IPS DF 6.9 (cell line): ENCODE results near the gene MGST3.
"Not testable (repeated sequence)": the region's sequence is repeated elsewhere in the genome, so short reads cannot be mapped to it uniquely, and the experiment has no call there.

Experiments used
- DNase-seq: peaks from one replicate; pipeline ENCODE4 v3.0.0-alpha.2; 2013; ENCODE audit warnings: low read depth, low spot score
- H3K27ac ChIP-seq: one replicate; pipeline ENCODE4 v1.5.1; 2013; ENCODE audit warnings: low read length, control low read depth
- H3K27me3 ChIP-seq: 2 replicates; pipeline ENCODE4 v1.6.1; 2013; ENCODE audit warnings: mild to moderate bottlenecking, low read length; ENCODE audit not compliant: control insufficient read depth, insufficient read depth
- H3K36me3 ChIP-seq: 2 replicates; pipeline ENCODE4 v1.6.1; 2013; ENCODE audit warnings: low read length; ENCODE audit not compliant: control insufficient read depth, insufficient read depth
- H3K4me1 ChIP-seq: 2 replicates; pipeline ENCODE4 v1.6.1; 2013; ENCODE audit warnings: low read length; ENCODE audit not compliant: control insufficient read depth, insufficient read depth
- H3K4me3 ChIP-seq: 2 replicates; pipeline ENCODE4 v1.5.1; 2013; ENCODE audit warnings: mild to moderate bottlenecking, low read length
- H3K9me3 ChIP-seq: 2 replicates; pipeline ENCODE4 v1.6.1; 2013; ENCODE audit warnings: low read length, inconsistent platforms; ENCODE audit not compliant: control insufficient read depth, insufficient read depth
- WGBS: extraction: QIAGEN DNeasy Blood & Tissue Kit; methylation state at CpG from one replicate; pipeline ENCODE4 v1.1.7; 2013; ENCODE audit warnings: mixed read lengths, missing lambda C conversion rate; ENCODE audit not compliant: insufficient read length, insufficient coverage; 5-methylcytosine and 5-hydroxymethylcytosine counted together

The MGST3 gene

GRCh38 chr1:165630629-165631341 lies at the start of gene MGST3:
MGST3 (plus strand) TSS chr1:165631234; CDS start chr1:165649848, 18,614 bp downstream.
- Histone ChIP-seq H3K4me1 (no peaks in the 10 kb centered on the region; the same call in 1 of the 2 replicates), H3K4me3 (peak within 1 kb of the TSS; percentile 63), H3K27me3 (no peaks in the 10 kb centered on the region), H3K27ac (no peak within 1 kb of the TSS), H3K9me3 (no peaks in the 10 kb centered on the region), H3K36me3 (no peaks in the 10 kb centered on the region)
- no CpG with 5 or more reads among the region's 56 CpGs for WGBS
- DNase-seq = peak; percentile 87

GRCh38 chr1:165581926-165582325 lies 49.1 kb upstream of the MGST3 start:
- DNase-seq = no peak
- H3K27ac ChIP-seq = no peak overlapping the region
- H3K4me3 ChIP-seq = no peak overlapping the region
- no peaks in the 10 kb centered on the region for H3K4me1 ChIP-seq
- peaks cover 2% of the 10 kb centered on the region; the same call in 1 of the 2 replicates for H3K36me3 ChIP-seq
- H3K9me3 ChIP-seq = no peaks in the 10 kb centered on the region
- no peaks in the 10 kb centered on the region; the same call in 1 of the 2 replicates for H3K27me3 ChIP-seq
- WGBS = no CpG with 5 or more reads among the region's 25 CpGs

GRCh38 chr1:165586398-165586797 lies 44.6 kb upstream of the MGST3 start:
- H3K27me3 ChIP-seq = no peaks in the 10 kb centered on the region; the same call in 1 of the 2 replicates
- no peaks in the 10 kb centered on the region for H3K4me1 ChIP-seq
- H3K36me3 ChIP-seq = no peaks in the 10 kb centered on the region; the same call in 1 of the 2 replicates
- no peaks in the 10 kb centered on the region for H3K9me3 ChIP-seq
- WGBS = no CpG with 5 or more reads among the region's 3 CpGs
- no peak overlapping the region for H3K27ac ChIP-seq
- DNase-seq = no peak
- no peak overlapping the region for H3K4me3 ChIP-seq

GRCh38 chr1:165591391-165591790 lies 39.6 kb upstream of the MGST3 start:
- not testable (repeated sequence) for H3K36me3 ChIP-seq, H3K27ac ChIP-seq, H3K4me1 ChIP-seq, H3K4me3 ChIP-seq, DNase-seq, H3K27me3 ChIP-seq, H3K9me3 ChIP-seq
- no CpG with 5 or more reads among the region's 4 CpGs for WGBS

GRCh38 chr1:165592945-165593823 lies 37.9 kb upstream of the MGST3 start:
- Histone ChIP-seq H3K4me3 (no peak overlapping the region), H3K4me1 (no peaks in the 10 kb centered on the region), H3K27ac (no peak overlapping the region), H3K9me3 (no peaks in the 10 kb centered on the region), H3K27me3 (no peaks in the 10 kb centered on the region), H3K36me3 (no peaks in the 10 kb centered on the region)
- WGBS = no CpG with 5 or more reads among the region's 10 CpGs
- DNase-seq = peak; percentile 52

GRCh38 chr1:165595246-165595938 lies 35.6 kb upstream of the MGST3 start:
- Histone ChIP-seq H3K27ac (no peak overlapping the region), H3K36me3 (no peaks in the 10 kb centered on the region), H3K27me3 (no peaks in the 10 kb centered on the region), H3K4me3 (no peak overlapping the region), H3K4me1 (no peaks in the 10 kb centered on the region), H3K9me3 (no peaks in the 10 kb centered on the region)
- no peak for DNase-seq
- WGBS = no CpG with 5 or more reads among the region's 1 CpG

- no peak overlapping the region for H3K27ac ChIP-seq
- DNase-seq = peak; percentile 87
- H3K9me3 ChIP-seq = no peaks in the 10 kb centered on the region
- H3K4me1 ChIP-seq = no peaks in the 10 kb centered on the region
- peak overlapping the region; percentile 72; the same call in 1 of the 2 replicates for H3K4me3 ChIP-seq
- no peaks in the 10 kb centered on the region for H3K36me3 ChIP-seq
- H3K27me3 ChIP-seq = no peaks in the 10 kb centered on the region; the same call in 1 of the 2 replicates
- WGBS = no CpG with 5 or more reads among the region's 38 CpGs
These were observed 33.0 kb upstream of the MGST3 start for GRCh38 chr1:165597883-165598675.

GRCh38 chr1:165598676-165599059 lies 32.4 kb upstream of the MGST3 start:
- Histone ChIP-seq H3K9me3 (no peaks in the 10 kb centered on the region), H3K36me3 (no peaks in the 10 kb centered on the region), H3K4me1 (no peaks in the 10 kb centered on the region), H3K27ac (no peak overlapping the region), H3K27me3 (no peaks in the 10 kb centered on the region; the same call in 1 of the 2 replicates), H3K4me3 (peak overlapping the region; percentile 72; the same call in 1 of the 2 replicates)
- WGBS = 100% methylated on average over 1 of the region's 3 CpGs
- no peak for DNase-seq

- no CpG with 5 or more reads among the region's 4 CpGs for WGBS
- H3K9me3 ChIP-seq = no peaks in the 10 kb centered on the region
- H3K27me3 ChIP-seq = no peaks in the 10 kb centered on the region; the same call in 1 of the 2 replicates
- H3K4me1 ChIP-seq = no peaks in the 10 kb centered on the region
- H3K27ac ChIP-seq = no peak overlapping the region
- no peak for DNase-seq
- H3K4me3 ChIP-seq = no peak overlapping the region
- H3K36me3 ChIP-seq = no peaks in the 10 kb centered on the region
These were observed 30.2 kb upstream of the MGST3 start for GRCh38 chr1:165600793-165601192.
